A549 treated with Hydrocortisone at 1 μM for 4 hours (cell line): ENCODE results near the gene CAPG. TPM values are rescaled to one million over a fixed set of nuclear protein-coding genes. Genes with fewer than 3 reads are reported as not detected.

Source experiments
- total RNA-seq: library from RNA; stranded (reverse); fragments of 200-300 nt; extraction: Qiagen RNA extraction; gene quantifications from 5 replicates; pipeline ENCODE4 v1.2.3, GENCODE V29; 2022

Gene CAPG, protein sequence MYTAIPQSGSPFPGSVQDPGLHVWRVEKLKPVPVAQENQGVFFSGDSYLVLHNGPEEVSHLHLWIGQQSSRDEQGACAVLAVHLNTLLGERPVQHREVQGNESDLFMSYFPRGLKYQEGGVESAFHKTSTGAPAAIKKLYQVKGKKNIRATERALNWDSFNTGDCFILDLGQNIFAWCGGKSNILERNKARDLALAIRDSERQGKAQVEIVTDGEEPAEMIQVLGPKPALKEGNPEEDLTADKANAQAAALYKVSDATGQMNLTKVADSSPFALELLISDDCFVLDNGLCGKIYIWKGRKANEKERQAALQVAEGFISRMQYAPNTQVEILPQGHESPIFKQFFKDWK
- 89.8 to 122 TPM (median 104 TPM) in 5 replicates for total RNA-seq

GRCh38 chr2:85409845-85410583, at the start of gene CAPG:
Gene CAPG, minus strand, starts transcription at chr2:85410366. Its CDS starts 8,221 bp downstream, at chr2:85402145.

GRCh38 chr2:85418132-85419008, 8.2 kb upstream of the CAPG start, which contains the start of gene SH2D6:
Gene SH2D6, plus strand, starts transcription at chr2:85418714. Its CDS starts 10,752 bp downstream, at chr2:85429466.

GRCh38 chr2:85354286-85355072, 55.7 kb downstream of the CAPG start, which contains the start of the genes ELMOD3 and RETSAT:
Gene ELMOD3, plus strand, starts transcription at chr2:85354769. Its CDS starts 2,430 bp downstream, at chr2:85357199.
Gene RETSAT, minus strand, starts transcription at chr2:85354528. Its CDS starts 21 bp downstream, at chr2:85354507.

Other genes starting within 250 kb of the CAPG start
- gene TGOLN2, start 82.4 kb downstream of the CAPG start, total RNA-seq = 82.7 to 124 TPM (median 99.2 TPM) in 5 replicates
- gene RETSAT, start 55.8 kb downstream of the CAPG start, total RNA-seq = 51.4 to 61.3 TPM (median 53.8 TPM) in 5 replicates
- gene ELMOD3, start 55.6 kb downstream of the CAPG start, total RNA-seq = 10.6 to 15.2 TPM (median 11.6 TPM) in 5 replicates
- gene SH2D6, start 8.3 kb upstream of the CAPG start, total RNA-seq = 0.26 to 1.3 TPM (median 0.81 TPM) in 5 replicates
- 541 to 655 TPM (median 567 TPM) in 5 replicates for gene MAT2A, start 128.8 kb upstream of the CAPG start, total RNA-seq
- gene GGCX, start 151.1 kb upstream of the CAPG start, total RNA-seq = 39.5 to 46.3 TPM (median 44.6 TPM) in 5 replicates
- gene VAMP8, start 167.2 kb upstream of the CAPG start, total RNA-seq = 15.1 to 19.3 TPM (median 16.7 TPM) in 5 replicates
- gene VAMP5, start 174.1 kb upstream of the CAPG start, total RNA-seq = 0.20 to 0.25 TPM in 2 of 5 replicates, not detected in the others
- gene RNF181, start 185.4 kb upstream of the CAPG start, total RNA-seq = 162 to 196 TPM (median 184 TPM) in 5 replicates
- 13.4 to 16.0 TPM (median 14.5 TPM) in 5 replicates for gene TMEM150A, start 192.3 kb upstream of the CAPG start, total RNA-seq
- gene C2orf68, start 201.7 kb upstream of the CAPG start, total RNA-seq = 19.3 to 28.5 TPM (median 24.6 TPM) in 5 replicates
- 67.9 to 81.2 TPM (median 72.4 TPM) in 5 replicates for gene USP39, start 205.8 kb upstream of the CAPG start, total RNA-seq